Neural crest cell (in vitro differentiated cells): ENCODE data around the gene TUBA4B. TPM values are rescaled to one million over a fixed set of nuclear protein-coding genes. Genes with fewer than 3 reads are reported as not detected.
A peak's percentile ranks its signal among the peaks of the same experiment; 100 is the strongest.

Experiments
- DNase-seq: peaks from one replicate; pipeline ENCODE4 v3.0.0; 2021; ENCODE audit warnings: low read depth, mixed read lengths, low spot score
- H3K27ac Mint-ChIP-seq: one replicate; pipeline ENCODE4 v1.8.0; 2021; ENCODE audit warnings: mild to moderate bottlenecking, mixed read lengths; ENCODE audit not compliant: unreplicated experiment
- H3K27me3 Mint-ChIP-seq: 2 replicates; pipeline ENCODE4 v1.8.0; 2021; ENCODE audit warnings: low read depth, mild to moderate bottlenecking, mixed read lengths
- H3K36me3 Mint-ChIP-seq: 2 replicates; pipeline ENCODE4 v1.8.0; 2021; ENCODE audit warnings: low read depth, mild to moderate bottlenecking, mixed read lengths
- H3K4me1 Mint-ChIP-seq: 2 replicates; pipeline ENCODE4 v1.8.0; 2021; ENCODE audit warnings: mixed read lengths
- H3K4me3 Mint-ChIP-seq: one replicate; pipeline ENCODE4 v1.8.0; 2021; ENCODE audit warnings: mild to moderate bottlenecking, mixed read lengths
- H3K9me3 Mint-ChIP-seq: 2 replicates; pipeline ENCODE4 v1.8.0; 2021; ENCODE audit warnings: mixed read lengths
- total RNA-seq: library from RNA; stranded (reverse); gene quantifications from 2 replicates; pipeline ENCODE4 v1.2.1, GENCODE V29; 2021
- TF ChIP-seq, protein P1 (sequence below): fragments of 200-600 bp; sonication (generic); conservative IDR thresholded peaks from 2 replicates; pipeline ENCODE4 v1.5.0; 2021; ENCODE audit warnings: antibody characterized with exemption, mild to moderate bottlenecking

TUBA4B gene
- total RNA-seq, 1 donor from 2014 or later: not detected

DNA sequence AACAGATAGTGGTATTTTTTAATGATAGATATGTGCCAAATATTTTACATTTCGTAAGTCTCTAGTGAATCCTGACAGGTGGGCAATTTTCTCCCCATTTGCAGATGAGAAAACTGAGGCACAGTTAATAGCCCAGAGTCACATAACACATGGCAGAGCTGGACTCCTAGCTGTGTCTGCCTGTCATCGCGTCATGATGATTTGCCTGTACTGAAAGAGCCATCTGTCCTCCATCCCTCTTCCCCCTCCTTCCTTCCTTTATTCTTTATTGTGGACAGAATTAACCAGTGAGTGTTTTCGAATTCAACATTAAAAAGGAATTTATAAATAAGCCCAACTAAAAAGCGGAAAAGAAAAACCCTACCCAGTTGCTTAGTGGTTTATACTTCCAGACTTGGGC lies 29.3 kb downstream of the TUBA4B start:
- DNase-seq: no peak
- Mint-ChIP-seq H3K9me3 (no peaks in the 10 kb centered on the region), H3K27me3 (peaks cover 3% of the 10 kb centered on the region), H3K36me3 (no peaks in the 10 kb centered on the region), H3K4me3 (no peak overlapping the region), H3K27ac (no peak overlapping the region), H3K4me1 (peaks cover 31% of the 10 kb centered on the region)
- TF ChIP-seq, protein P1, sequence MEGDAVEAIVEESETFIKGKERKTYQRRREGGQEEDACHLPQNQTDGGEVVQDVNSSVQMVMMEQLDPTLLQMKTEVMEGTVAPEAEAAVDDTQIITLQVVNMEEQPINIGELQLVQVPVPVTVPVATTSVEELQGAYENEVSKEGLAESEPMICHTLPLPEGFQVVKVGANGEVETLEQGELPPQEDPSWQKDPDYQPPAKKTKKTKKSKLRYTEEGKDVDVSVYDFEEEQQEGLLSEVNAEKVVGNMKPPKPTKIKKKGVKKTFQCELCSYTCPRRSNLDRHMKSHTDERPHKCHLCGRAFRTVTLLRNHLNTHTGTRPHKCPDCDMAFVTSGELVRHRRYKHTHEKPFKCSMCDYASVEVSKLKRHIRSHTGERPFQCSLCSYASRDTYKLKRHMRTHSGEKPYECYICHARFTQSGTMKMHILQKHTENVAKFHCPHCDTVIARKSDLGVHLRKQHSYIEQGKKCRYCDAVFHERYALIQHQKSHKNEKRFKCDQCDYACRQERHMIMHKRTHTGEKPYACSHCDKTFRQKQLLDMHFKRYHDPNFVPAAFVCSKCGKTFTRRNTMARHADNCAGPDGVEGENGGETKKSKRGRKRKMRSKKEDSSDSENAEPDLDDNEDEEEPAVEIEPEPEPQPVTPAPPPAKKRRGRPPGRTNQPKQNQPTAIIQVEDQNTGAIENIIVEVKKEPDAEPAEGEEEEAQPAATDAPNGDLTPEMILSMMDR: no peak

DNA sequence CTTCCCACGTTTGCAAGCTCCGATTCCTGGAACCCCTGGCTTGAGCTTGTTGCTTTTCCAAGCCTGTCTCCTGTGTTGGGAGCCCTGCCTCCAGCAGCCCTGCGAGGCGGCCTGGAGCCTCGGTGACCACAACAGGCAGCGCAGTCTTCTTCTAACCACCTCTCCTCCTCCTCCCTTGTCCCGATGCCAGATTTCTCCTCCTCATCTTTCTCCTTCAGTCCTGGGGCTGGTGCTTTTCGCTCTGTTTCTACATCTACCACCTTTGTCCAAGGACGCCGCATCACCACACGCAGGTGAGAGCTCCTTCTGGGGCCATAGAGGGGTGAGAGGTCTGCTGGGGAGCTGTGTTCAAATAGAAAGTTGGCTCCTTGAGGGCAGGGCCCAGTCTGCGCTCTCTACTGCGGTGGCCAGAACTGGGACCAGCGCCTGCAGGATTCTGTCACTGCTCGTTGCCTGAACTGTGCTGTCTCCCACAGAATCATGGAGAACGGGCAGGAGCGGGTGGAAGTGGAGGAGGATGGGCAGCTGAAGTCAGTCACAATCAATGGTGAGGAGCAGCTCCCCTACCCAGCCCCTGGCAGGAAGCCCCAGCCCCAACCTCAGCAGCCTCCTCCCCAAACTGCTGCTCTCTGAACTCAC lies 30.0 kb downstream of the TUBA4B start:
- H3K27ac Mint-ChIP-seq: no peak overlapping the region
- H3K4me3 Mint-ChIP-seq: no peak overlapping the region
- no peaks in the 10 kb centered on the region for H3K27me3 Mint-ChIP-seq
- H3K36me3 Mint-ChIP-seq: no peaks in the 10 kb centered on the region
- peaks cover 24% of the 10 kb centered on the region for H3K4me1 Mint-ChIP-seq
- H3K9me3 Mint-ChIP-seq: no peaks in the 10 kb centered on the region
- no peak for DNase-seq
- TF ChIP-seq, protein P1: no peak

DNA sequence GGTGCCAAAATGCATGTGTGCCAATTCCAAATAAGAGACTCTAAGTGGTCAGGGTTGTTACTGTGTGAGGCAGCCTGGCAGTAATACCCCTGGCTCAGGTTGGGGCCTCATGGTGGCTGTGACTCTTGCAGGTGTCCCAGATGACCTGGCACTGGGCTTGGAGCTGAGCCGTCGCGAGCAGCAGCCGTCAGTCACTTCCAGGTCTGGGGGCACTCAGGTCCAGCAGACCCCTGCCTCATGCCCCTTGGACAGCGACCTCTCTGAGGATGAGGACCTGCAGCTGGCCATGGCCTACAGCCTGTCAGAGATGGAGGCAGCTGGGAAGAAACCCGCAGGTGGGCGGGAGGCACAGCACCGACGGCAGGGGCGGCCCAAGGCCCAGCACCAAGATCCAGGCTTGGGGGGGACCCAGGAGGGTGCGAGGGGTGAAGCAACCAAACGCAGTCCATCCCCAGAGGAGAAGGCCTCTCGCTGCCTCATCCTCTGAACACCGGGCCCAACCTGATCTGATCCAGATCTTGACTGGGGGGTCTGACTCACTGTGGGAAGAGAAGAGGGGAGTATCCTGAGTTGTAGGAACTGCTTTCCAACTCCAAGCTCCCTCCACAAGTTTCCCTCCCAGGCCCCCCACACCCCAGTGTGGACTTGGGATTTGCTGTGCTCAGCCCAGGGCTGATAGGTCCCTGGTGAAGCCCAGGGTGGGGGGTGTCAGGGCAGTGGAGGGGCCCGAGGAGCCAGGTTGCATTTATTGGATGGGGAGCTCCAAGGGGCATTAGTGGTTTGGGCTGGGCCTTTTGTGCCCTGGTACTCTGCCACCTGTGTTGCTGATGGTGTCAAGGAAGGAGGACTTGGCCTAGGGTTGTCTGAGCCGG lies 31.7 kb downstream of the TUBA4B start:
- no peak overlapping the region for H3K4me3 Mint-ChIP-seq
- H3K27ac Mint-ChIP-seq: no peak overlapping the region
- DNase-seq: no peak
- H3K27me3 Mint-ChIP-seq: no peaks in the 10 kb centered on the region
- TF ChIP-seq, protein P1: no peak
- H3K36me3 Mint-ChIP-seq: no peaks in the 10 kb centered on the region
- peaks cover 13% of the 10 kb centered on the region for H3K4me1 Mint-ChIP-seq
- no peaks in the 10 kb centered on the region for H3K9me3 Mint-ChIP-seq

DNA sequence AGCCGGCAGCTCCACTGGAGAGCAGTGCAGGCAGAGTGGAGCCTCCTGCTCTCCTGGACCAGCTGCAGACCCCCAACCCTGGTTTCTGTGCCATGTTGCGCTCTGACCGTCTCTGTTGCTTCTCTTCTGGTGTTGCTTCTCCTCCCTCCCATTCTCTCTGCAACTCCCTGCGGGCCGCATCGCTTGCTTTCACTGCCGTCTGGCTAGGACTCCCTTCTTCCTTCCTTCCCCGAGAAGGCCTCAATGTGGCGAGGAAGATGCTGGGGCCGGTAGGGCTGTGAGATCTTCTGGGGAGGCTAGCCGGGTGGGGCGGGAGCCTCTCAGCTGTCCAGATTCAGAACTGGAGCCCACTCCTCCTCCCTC lies 32.3 kb downstream of the TUBA4B start:
- H3K4me3 Mint-ChIP-seq: no peak overlapping the region
- H3K27me3 Mint-ChIP-seq: peaks cover 2% of the 10 kb centered on the region
- H3K4me1 Mint-ChIP-seq: peaks cover 6% of the 10 kb centered on the region
- no peak for DNase-seq
- H3K9me3 Mint-ChIP-seq: no peaks in the 10 kb centered on the region
- TF ChIP-seq, protein P1: no peak
- H3K27ac Mint-ChIP-seq: no peak overlapping the region
- H3K36me3 Mint-ChIP-seq: no peaks in the 10 kb centered on the region

DNA sequence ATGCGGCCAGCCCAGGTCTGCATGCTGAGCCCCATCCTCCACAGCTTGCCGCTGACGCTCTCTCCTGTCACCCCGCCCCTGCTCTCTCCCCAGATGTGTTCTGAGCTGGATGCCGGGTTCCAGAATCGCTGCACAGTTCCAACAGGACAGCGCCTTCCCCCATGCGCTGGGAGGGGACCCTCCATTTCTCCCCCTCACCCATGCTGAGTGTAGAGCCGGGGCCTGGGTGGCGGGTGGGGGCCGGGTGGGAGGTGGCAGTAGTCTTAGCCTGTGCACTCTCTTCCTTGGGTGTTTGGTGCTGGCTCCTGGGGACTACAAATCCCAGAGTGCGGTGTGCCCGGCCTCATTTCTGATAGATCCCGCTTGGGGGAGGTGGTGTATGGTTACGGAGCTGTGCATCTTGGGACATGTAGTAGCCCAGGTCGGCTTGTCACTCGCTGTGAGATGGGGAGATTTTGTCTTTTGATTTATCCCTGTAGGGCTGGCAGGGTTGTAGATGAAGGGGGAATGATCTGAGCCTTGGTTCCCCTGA lies 32.9 kb downstream of the TUBA4B start:
- Mint-ChIP-seq H3K27me3 (peaks cover 2% of the 10 kb centered on the region), H3K9me3 (no peaks in the 10 kb centered on the region), H3K36me3 (no peaks in the 10 kb centered on the region), H3K4me3 (peak overlapping the region; percentile 18), H3K4me1 (peaks cover 5% of the 10 kb centered on the region), H3K27ac (no peak overlapping the region)
- no peak for DNase-seq
- TF ChIP-seq, protein P1: no peak
